ENCODE measurements around the gene SPTAN1. TPM values are rescaled to one million over a fixed set of nuclear protein-coding genes. Genes with fewer than 3 reads are reported as not detected.

Gene SPTAN1
- total RNA-seq, 2 experiments from 2014 or later: 275 to 315 TPM

GRCh38 chr9:128532581-128532980 lies 19.8 kb upstream of the SPTAN1 start:
- Mint-ChIP-seq H3K4me1 (peaks cover 4% of the 10 kb centered on the region), H3K27ac (no peak overlapping the region), H3K9me3 (ENCODE audit: low read depth) (no peaks in the 10 kb centered on the region), H3K27me3 (no peaks in the 10 kb centered on the region), H3K36me3 (peaks cover 38% of the 10 kb centered on the region), H3K4me3 (no peak overlapping the region)
- CTCF ChIA-PET: interaction anchor here (0.8 kb wide), 1 partner anchor 20 kb away, joined by 3 read pairs; the partner anchor contains the start of gene SPTAN1
- DNase-seq: no peak
- no peak for ATAC-seq

DNA sequence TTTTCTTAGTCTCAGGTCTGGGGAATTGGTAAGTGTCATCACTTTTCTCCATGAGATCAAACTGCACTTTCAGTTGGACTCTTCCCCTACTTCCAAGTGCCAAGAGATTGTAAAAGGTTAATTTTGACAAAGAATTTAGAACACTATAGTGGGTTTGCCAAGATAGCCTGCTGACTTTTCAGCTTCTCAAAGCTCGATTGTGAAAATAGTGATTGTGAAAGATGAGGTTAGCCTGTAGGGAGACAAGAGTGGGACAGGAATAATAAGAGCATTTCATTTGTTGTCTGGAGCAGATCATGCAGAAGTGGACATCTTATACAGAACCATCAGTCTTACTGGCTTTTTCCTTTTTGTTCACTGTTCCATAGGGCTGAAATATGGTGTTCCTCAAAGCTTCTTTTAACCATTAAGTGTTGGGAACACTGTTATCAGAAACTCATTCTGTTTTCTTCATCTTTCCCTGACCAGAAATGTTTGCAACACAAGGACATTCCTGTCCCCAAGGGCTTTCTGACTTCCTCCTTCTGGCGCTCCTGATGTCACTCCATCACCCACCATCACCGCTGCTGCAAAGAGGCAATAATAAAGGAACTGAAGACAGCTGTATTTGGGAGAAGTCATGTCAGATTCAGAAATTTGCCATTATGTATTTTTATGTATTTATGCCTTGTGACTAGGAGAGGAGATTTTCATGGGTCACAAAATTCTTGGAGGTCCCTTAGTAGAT lies 11.6 kb upstream of the SPTAN1 start:
- no peak overlapping the region for H3K27ac Mint-ChIP-seq
- H3K27me3 Mint-ChIP-seq: no peaks in the 10 kb centered on the region
- H3K36me3 Mint-ChIP-seq: peaks cover 46% of the 10 kb centered on the region
- peaks cover 11% of the 10 kb centered on the region for H3K4me1 Mint-ChIP-seq
- no peak overlapping the region for H3K4me3 Mint-ChIP-seq
- no peak for DNase-seq
- CTCF ChIA-PET: interaction anchor here (1.2 to 1.4 kb wide), 2 partner anchors 10 to 13 kb away, joined by 3 to 4 read pairs; no protein-coding TSS in a partner anchor
- H3K9me3 Mint-ChIP-seq (ENCODE audit: low read depth): no peaks in the 10 kb centered on the region
- ATAC-seq: no peak

DNA sequence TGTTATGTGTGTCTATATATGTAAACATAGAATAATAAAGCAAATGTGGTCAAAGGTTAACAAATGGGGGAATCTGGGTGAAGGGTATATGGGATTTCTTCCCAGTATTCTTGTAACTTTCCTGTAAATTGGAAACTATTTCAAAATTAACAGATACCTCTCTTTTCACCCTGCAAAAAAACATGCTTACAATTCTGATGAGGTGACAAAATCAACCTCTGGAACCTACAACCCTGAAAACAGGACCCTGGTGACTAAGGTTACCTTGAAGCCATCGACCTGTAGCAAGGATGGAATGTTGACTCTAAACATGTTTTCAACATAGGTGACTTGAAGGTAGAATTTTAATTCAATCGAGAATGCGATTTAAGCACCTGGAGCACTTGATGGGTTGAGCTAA lies 5.9 kb upstream of the SPTAN1 start:
- Mint-ChIP-seq H3K27ac (no peak overlapping the region), H3K36me3 (peaks cover 7% of the 10 kb centered on the region), H3K4me3 (no peak overlapping the region), H3K27me3 (no peaks in the 10 kb centered on the region), H3K9me3 (ENCODE audit: low read depth) (no peaks in the 10 kb centered on the region), H3K4me1 (peaks cover 25% of the 10 kb centered on the region)
- DNase-seq: no peak
- no peak for ATAC-seq
- CTCF ChIA-PET: interaction anchor here (0.9 kb wide), 1 partner anchor 184 kb away, joined by 3 read pairs; no protein-coding TSS in a partner anchor

GRCh38 chr9:128548876-128549275 lies 3.5 kb upstream of the SPTAN1 start:
- no peak for ATAC-seq
- no peaks in the 10 kb centered on the region for H3K9me3 Mint-ChIP-seq (ENCODE audit: low read depth)
- H3K27me3 Mint-ChIP-seq: no peaks in the 10 kb centered on the region
- no peak for DNase-seq
- H3K4me3 Mint-ChIP-seq: no peak overlapping the region
- CTCF ChIA-PET: interaction anchor here (2.4 kb wide), 1 partner anchor 11 kb away, joined by 7 read pairs; no protein-coding TSS in a partner anchor
- H3K27ac Mint-ChIP-seq: no peak overlapping the region
- H3K4me1 Mint-ChIP-seq: peaks cover 29% of the 10 kb centered on the region
- no peaks in the 10 kb centered on the region for H3K36me3 Mint-ChIP-seq

- no peaks in the 10 kb centered on the region for H3K27me3 Mint-ChIP-seq
- H3K4me1 Mint-ChIP-seq: peaks cover 29% of the 10 kb centered on the region
- H3K9me3 Mint-ChIP-seq (ENCODE audit: low read depth): no peaks in the 10 kb centered on the region
- no peaks in the 10 kb centered on the region for H3K36me3 Mint-ChIP-seq
- peak overlapping the region; percentile 74 for H3K27ac Mint-ChIP-seq
- ATAC-seq (no peak), DNase-seq (no peak)
- H3K4me3 Mint-ChIP-seq: peak overlapping the region; percentile 21
- CTCF ChIA-PET: interaction anchor here (0.8 to 2.4 kb wide), 9 partner anchors 8 to 111 kb away, joined by 3 to 7 read pairs (median 4); no protein-coding TSS in a partner anchor
Observed at GRCh38 chr9:128550226-128550625, 2.2 kb upstream of the SPTAN1 start.

GRCh38 chr9:128550770-128551656 lies 1.4 kb upstream of the SPTAN1 start:
- H3K4me3 Mint-ChIP-seq: peak overlapping the region; percentile 15
- H3K4me1 Mint-ChIP-seq: peaks cover 27% of the 10 kb centered on the region
- CTCF ChIA-PET: interaction anchor here (0.8 to 2.4 kb wide), 14 partner anchors 8 to 189 kb away, joined by 3 to 7 read pairs (median 4); partner anchors contain the start of gene URM1
- H3K27me3 Mint-ChIP-seq: no peaks in the 10 kb centered on the region
- no peaks in the 10 kb centered on the region for H3K36me3 Mint-ChIP-seq
- DNase-seq (no peak), ATAC-seq (no peak)
- no peaks in the 10 kb centered on the region for H3K9me3 Mint-ChIP-seq (ENCODE audit: low read depth)
- H3K27ac Mint-ChIP-seq: peak overlapping the region; percentile 96

DNA sequence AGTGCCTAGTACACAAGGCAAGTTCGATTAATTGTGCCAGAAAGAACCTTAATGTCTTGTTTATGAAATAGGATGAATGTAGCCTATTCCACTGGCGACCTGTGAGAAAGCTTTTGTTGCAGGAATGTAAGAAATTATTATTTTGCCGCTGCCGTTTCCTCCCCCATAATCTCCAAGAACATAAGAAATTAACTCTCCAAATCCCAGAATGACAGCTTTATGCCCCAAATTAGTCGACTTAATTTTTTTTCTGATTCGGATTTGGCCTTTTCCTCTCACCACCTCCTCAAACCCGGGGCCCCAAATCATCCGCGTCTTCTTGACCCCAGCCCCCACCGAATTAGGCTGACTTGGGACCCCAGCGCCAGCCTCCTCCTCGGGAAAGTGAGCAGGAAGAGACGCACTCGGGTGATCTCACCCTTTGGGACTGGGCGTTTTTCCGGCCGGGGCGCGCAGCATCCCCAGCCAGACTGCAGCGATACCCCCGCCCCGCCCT lies 682 bp upstream of the SPTAN1 start:
- CTCF ChIA-PET: interaction anchor here (0.9 to 2.1 kb wide), 8 partner anchors 9 to 189 kb away, joined by 3 to 6 read pairs (median 4); partner anchors contain the start of gene URM1
- no peak for ATAC-seq
- H3K4me1 Mint-ChIP-seq: peaks cover 29% of the 10 kb centered on the region
- DNase-seq: no peak
- peak overlapping the region; percentile 96 for H3K27ac Mint-ChIP-seq
- no peak overlapping the region for H3K4me3 Mint-ChIP-seq
- no peaks in the 10 kb centered on the region for H3K9me3 Mint-ChIP-seq (ENCODE audit: low read depth)
- no peaks in the 10 kb centered on the region for H3K27me3 Mint-ChIP-seq
- no peaks in the 10 kb centered on the region for H3K36me3 Mint-ChIP-seq

GRCh38 chr9:128552744-128553440 lies 505 bp downstream of the SPTAN1 start:
- Mint-ChIP-seq H3K4me1 (peaks cover 37% of the 10 kb centered on the region), H3K4me3 (no peak overlapping the region), H3K27ac (no peak overlapping the region), H3K27me3 (no peaks in the 10 kb centered on the region), H3K36me3 (no peaks in the 10 kb centered on the region), H3K9me3 (ENCODE audit: low read depth) (no peaks in the 10 kb centered on the region)
- CTCF ChIA-PET: interaction anchor here (1.2 to 1.5 kb wide), 5 partner anchors 9 to 149 kb away, joined by 3 to 4 read pairs (median 3); partner anchors contain the start of gene PKN3
- ATAC-seq (peak; percentile 34), DNase-seq (peak; percentile 69)

- CTCF ChIA-PET: interaction anchor here (1.0 to 1.7 kb wide), 4 partner anchors 9 to 53 kb away, joined by 3 to 4 read pairs (median 4); no protein-coding TSS in a partner anchor
- no peak for ATAC-seq
- Mint-ChIP-seq H3K27ac (no peak overlapping the region), H3K36me3 (no peaks in the 10 kb centered on the region), H3K4me3 (no peak overlapping the region), H3K27me3 (no peaks in the 10 kb centered on the region), H3K9me3 (ENCODE audit: low read depth) (no peaks in the 10 kb centered on the region), H3K4me1 (peaks cover 44% of the 10 kb centered on the region)
- DNase-seq: no peak
Observed at GRCh38 chr9:128553728-128554127, 1.3 kb downstream of the SPTAN1 start.

GRCh38 chr9:128554155-128554862 lies 1.9 kb downstream of the SPTAN1 start:
- Mint-ChIP-seq H3K27ac (no peak overlapping the region), H3K4me1 (peaks cover 50% of the 10 kb centered on the region), H3K4me3 (no peak overlapping the region), H3K9me3 (ENCODE audit: low read depth) (no peaks in the 10 kb centered on the region), H3K36me3 (peaks cover 2% of the 10 kb centered on the region), H3K27me3 (no peaks in the 10 kb centered on the region)
- DNase-seq (no peak), ATAC-seq (no peak)
- CTCF ChIA-PET: interaction anchor here (1.0 to 1.7 kb wide), 3 partner anchors 13 to 54 kb away, joined by 3 to 4 read pairs (median 3); no protein-coding TSS in a partner anchor

GRCh38 chr9:128555180-128555721 lies 2.9 kb downstream of the SPTAN1 start:
- CTCF ChIA-PET: interaction anchor here (1.7 kb wide), 1 partner anchor 14 kb away, joined by 4 read pairs; no protein-coding TSS in a partner anchor
- Mint-ChIP-seq H3K9me3 (ENCODE audit: low read depth) (no peaks in the 10 kb centered on the region), H3K4me1 (peaks cover 48% of the 10 kb centered on the region), H3K36me3 (peaks cover 2% of the 10 kb centered on the region), H3K27me3 (no peaks in the 10 kb centered on the region), H3K27ac (no peak overlapping the region), H3K4me3 (no peak overlapping the region)
- no peak for DNase-seq
- no peak for ATAC-seq

GRCh38 chr9:128556276-128556675 lies 3.9 kb downstream of the SPTAN1 start:
- no peak overlapping the region for H3K4me3 Mint-ChIP-seq
- CTCF ChIA-PET: no interaction called here
- no peak overlapping the region for H3K27ac Mint-ChIP-seq

More at GRCh38 chr9:128556276-128556675, 3.9 kb downstream of the SPTAN1 start:
- Mint-ChIP-seq H3K4me1 (peaks cover 39% of the 10 kb centered on the region), H3K27me3 (no peaks in the 10 kb centered on the region), H3K36me3 (peaks cover 2% of the 10 kb centered on the region), H3K9me3 (ENCODE audit: low read depth) (no peaks in the 10 kb centered on the region)
- ATAC-seq: no peak
- no peak for DNase-seq

All from activated CD8-positive, alpha-beta memory T cell treated with anti-CD3 and anti-CD28 coated beads, Interleukin-2, amount 10 ng/mL, durations not matched to agents 7 days and 5 days (primary cell).